ENCODE measurements around the gene CARS1.
A peak's percentile ranks its signal among the peaks of the same experiment; 100 is the strongest.

CARS1 gene

GRCh38 chr11:3060436-3061025 lies 3.3 kb upstream of the CARS1 start:
- CTCF ChIA-PET, result no interaction called here
- POLR2A ChIA-PET, result no interaction called here
- no peak for DNase-seq (ENCODE audit: extremely low spot score)
- TF ChIP-seq HDGF (IDR thresholded peaks at IDR 0.05; ENCODE audit: borderline replicate concordance), result no peak
- TF ChIP-seq CTBP1 (IDR thresholded peaks at IDR 0.05; ENCODE audit: borderline replicate concordance), result no peak
- TF ChIP-seq ELF4 (IDR thresholded peaks at IDR 0.05), result no peak
- no peak for TF ChIP-seq TARDBP (IDR thresholded peaks at IDR 0.05)

- ChIA-PET CTCF (interaction anchor here (0.7 kb wide), 1 partner anchor 33 kb away, joined by 3 read pairs; no protein-coding TSS in a partner anchor), POLR2A (no interaction called here)
- TF ChIP-seq FOXM1 (IDR thresholded peaks at IDR 0.05; ENCODE audit: borderline replicate concordance) (no peak), BHLHE40 (IDR thresholded peaks at IDR 0.05; ENCODE audit: borderline replicate concordance) (no peak), TARDBP (IDR thresholded peaks at IDR 0.05) (no peak), NFRKB (IDR thresholded peaks at IDR 0.05) (no peak)
- no peak for DNase-seq (ENCODE audit: extremely low spot score)
Observed at GRCh38 chr11:3058753-3059664, 1.8 kb upstream of the CARS1 start.

- ChIA-PET CTCF (no interaction called here), POLR2A (interaction anchor here (0.8 to 1.9 kb wide), 6 partner anchors 9 to 64 kb away, joined by 4 to 6 read pairs (median 4); partner anchors contain the start of gene NAP1L4)
- TF ChIP-seq SUZ12 (IDR thresholded peaks at IDR 0.05), result no peak
- no peak for DNase-seq (ENCODE audit: extremely low spot score)
Observed at GRCh38 chr11:3056296-3057068, 741 bp downstream of the CARS1 start.

- DNase-seq (ENCODE audit: extremely low spot score), result no peak
- POLR2A ChIA-PET, result interaction anchor here (1.0 kb wide), 1 partner anchor 64 kb away, joined by 3 read pairs; the partner anchor contains the start of gene NAP1L4
- CTCF ChIA-PET, result no interaction called here
- no peak for TF ChIP-seq FOXK2 (IDR thresholded peaks at IDR 0.05)
- no peak for TF ChIP-seq SUZ12 (IDR thresholded peaks at IDR 0.05)
- no peak for TF ChIP-seq FOXA1 (IDR thresholded peaks at IDR 0.05)
- TF ChIP-seq L3MBTL2 (conservative IDR thresholded peaks at IDR 0.05), result no peak
- no peak for TF ChIP-seq BHLHE40 (IDR thresholded peaks at IDR 0.05; ENCODE audit: borderline replicate concordance)
- no peak for TF ChIP-seq ZNF384 (IDR thresholded peaks at IDR 0.05)
Observed at GRCh38 chr11:3055891-3056290, 1.3 kb downstream of the CARS1 start.

- ChIA-PET POLR2A (no interaction called here), CTCF (interaction anchor here (0.6 to 0.8 kb wide), 2 partner anchors 48 to 81 kb away, joined by 3 to 4 read pairs; no protein-coding TSS in a partner anchor)
- no peak for TF ChIP-seq FOXM1 (IDR thresholded peaks at IDR 0.05; ENCODE audit: borderline replicate concordance)
- no peak for TF ChIP-seq HDGF (IDR thresholded peaks at IDR 0.05; ENCODE audit: borderline replicate concordance)
- no peak for TF ChIP-seq BHLHE40 (IDR thresholded peaks at IDR 0.05; ENCODE audit: borderline replicate concordance)
- TF ChIP-seq SP1 (IDR thresholded peaks at IDR 0.05), result no peak
- TF ChIP-seq TARDBP (IDR thresholded peaks at IDR 0.05), result no peak
- TF ChIP-seq ELF4 (IDR thresholded peaks at IDR 0.05), result no peak
- TF ChIP-seq FOXK2 (IDR thresholded peaks at IDR 0.05), result no peak
- TF ChIP-seq ARNT (IDR thresholded peaks at IDR 0.05), result no peak
- TF ChIP-seq PKNOX1 (IDR thresholded peaks at IDR 0.05), result no peak
- no peak for TF ChIP-seq CTBP1 (IDR thresholded peaks at IDR 0.05; ENCODE audit: borderline replicate concordance)
- no peak for TF ChIP-seq SUZ12 (IDR thresholded peaks at IDR 0.05)
- TF ChIP-seq LEF1 (IDR thresholded peaks at IDR 0.05; ENCODE audit: borderline replicate concordance), result no peak
- TF ChIP-seq NFRKB (IDR thresholded peaks at IDR 0.05), result no peak
- no peak for TF ChIP-seq ZNF384 (IDR thresholded peaks at IDR 0.05)
- TF ChIP-seq L3MBTL2 (conservative IDR thresholded peaks at IDR 0.05), result no peak
- no peak for TF ChIP-seq FOXA1 (IDR thresholded peaks at IDR 0.05)
- DNase-seq (ENCODE audit: extremely low spot score), result no peak
Observed at GRCh38 chr11:3052567-3052966, 4.7 kb downstream of the CARS1 start.

GRCh38 chr11:3052109-3052479 lies 5.1 kb downstream of the CARS1 start:
- peak; percentile 50 for DNase-seq (ENCODE audit: extremely low spot score)
- TF ChIP-seq ARNT (IDR thresholded peaks at IDR 0.05) (no peak), ELF4 (IDR thresholded peaks at IDR 0.05) (no peak), HDGF (IDR thresholded peaks at IDR 0.05; ENCODE audit: borderline replicate concordance) (no peak), FOXM1 (IDR thresholded peaks at IDR 0.05; ENCODE audit: borderline replicate concordance) (no peak), TARDBP (IDR thresholded peaks at IDR 0.05) (no peak), CTBP1 (IDR thresholded peaks at IDR 0.05; ENCODE audit: borderline replicate concordance) (no peak), PKNOX1 (IDR thresholded peaks at IDR 0.05) (no peak), FOXK2 (IDR thresholded peaks at IDR 0.05) (no peak), BHLHE40 (IDR thresholded peaks at IDR 0.05; ENCODE audit: borderline replicate concordance) (no peak), SUZ12 (IDR thresholded peaks at IDR 0.05) (no peak), ZNF384 (IDR thresholded peaks at IDR 0.05) (no peak), SP1 (IDR thresholded peaks at IDR 0.05) (no peak), L3MBTL2 (conservative IDR thresholded peaks at IDR 0.05) (no peak), FOXA1 (IDR thresholded peaks at IDR 0.05) (no peak), LEF1 (IDR thresholded peaks at IDR 0.05; ENCODE audit: borderline replicate concordance) (no peak), NFRKB (IDR thresholded peaks at IDR 0.05) (no peak)
- POLR2A ChIA-PET, result no interaction called here
- CTCF ChIA-PET, result interaction anchor here (0.6 to 0.8 kb wide), 2 partner anchors 48 to 81 kb away, joined by 3 to 4 read pairs; no protein-coding TSS in a partner anchor
